ENCODE data around the gene NBPF12.
"Not testable (repeated sequence)": the region's sequence is repeated elsewhere in the genome, so short reads cannot be mapped to it uniquely, and the experiment has no call there.

Gene NBPF12

DNA sequence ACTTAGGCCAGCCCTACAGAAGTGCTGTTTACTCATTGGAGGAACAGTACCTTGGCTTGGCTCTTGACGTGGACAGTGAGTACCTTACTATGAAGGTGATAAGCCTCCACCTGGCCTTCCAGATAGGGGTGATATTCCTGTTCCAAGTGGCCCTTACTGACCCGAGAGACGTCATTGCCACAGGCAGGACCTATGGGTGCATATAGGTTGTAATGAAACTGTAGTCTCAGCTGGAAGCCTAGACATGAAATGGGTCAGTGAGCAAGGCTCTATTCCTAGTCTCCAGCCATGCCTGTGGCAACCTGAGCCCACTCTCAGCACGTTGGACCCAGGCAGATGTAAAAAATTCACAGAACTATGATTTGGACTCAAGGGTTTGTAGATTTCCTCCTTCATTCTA is 48.3 kb downstream of the NBPF12 start:
- DNase-seq (ENCODE audit: low read depth): not testable (repeated sequence)

DNA sequence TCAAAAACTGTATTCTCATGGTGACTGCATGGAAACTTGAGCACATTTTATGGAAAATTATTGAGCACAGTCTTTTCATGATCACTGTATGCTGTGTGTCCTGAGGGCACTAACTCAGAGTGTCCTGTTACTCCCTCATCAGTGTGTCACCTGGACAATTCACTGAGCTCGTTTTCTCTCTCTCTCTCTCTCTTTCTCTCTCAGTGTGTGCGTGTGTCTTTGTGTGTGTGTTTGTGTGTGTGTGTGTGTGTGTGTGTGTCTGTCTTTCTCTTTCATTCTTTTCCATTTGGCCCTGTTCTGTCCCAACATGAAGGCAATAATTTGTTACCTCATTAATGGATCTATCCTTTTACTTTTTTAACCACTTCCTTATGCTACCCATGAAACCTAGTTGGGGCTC is 49.4 kb downstream of the NBPF12 start:
- not testable (repeated sequence) for DNase-seq (ENCODE audit: low read depth)

DNA sequence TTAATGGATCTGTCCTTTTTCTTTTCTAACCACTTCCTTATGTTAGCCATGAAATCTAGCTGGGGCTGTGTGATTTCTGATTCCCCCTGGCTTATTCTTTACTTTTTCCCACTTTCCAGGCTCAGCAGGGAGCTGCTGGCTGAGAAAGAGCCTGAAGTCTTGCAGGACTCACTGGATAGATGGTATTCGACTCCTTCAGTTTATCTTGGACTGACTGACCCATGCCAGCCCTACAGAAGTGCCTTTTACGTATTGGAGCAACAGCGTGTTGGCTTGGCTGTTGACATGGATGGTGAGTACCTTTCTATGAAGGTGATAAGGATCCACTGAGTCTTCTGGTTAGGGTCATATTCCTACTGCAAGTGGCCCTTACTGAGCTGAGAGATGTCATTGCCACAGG is 51.3 kb downstream of the NBPF12 start:
- DNase-seq (ENCODE audit: low read depth): not testable (repeated sequence)

DNA sequence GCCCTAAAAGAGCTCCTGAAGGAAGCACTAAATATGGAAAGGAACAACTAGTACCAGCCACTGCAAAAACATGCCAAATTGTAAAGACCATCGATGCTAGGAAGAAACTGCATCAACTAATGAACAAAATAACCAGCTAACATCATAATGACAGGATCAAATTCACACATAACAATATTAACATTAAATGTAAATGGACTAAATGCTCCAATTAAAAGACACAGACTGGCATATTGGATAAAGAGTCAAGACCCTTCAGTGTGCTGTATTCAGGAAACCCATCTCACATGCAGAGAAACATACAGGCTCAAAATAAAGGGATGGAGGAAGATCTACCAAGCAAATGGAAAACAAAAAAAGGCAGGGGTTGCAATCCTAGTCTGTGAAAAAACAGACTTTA is 70.4 kb downstream of the NBPF12 start:
- DNase-seq (ENCODE audit: low read depth): not testable (repeated sequence)

DNA sequence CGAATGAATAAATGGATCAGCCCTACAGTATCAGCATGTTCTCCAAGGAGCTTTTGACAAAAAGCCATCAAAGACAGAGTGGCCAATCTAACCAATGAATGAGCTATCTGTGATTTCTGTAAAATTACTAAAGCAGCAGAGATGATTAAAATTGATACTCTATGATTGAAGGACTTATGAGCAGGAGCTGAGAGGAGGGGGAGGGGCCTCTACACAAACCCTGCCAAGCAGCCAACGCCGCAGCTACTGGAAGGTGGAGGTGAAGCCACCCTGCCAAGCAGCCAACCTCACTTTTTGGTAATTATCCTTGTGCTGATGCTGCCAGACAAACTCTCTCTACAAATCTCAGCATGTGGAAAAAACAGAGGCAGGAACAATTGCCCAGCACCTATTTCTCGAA is 88.9 kb downstream of the NBPF12 start:
- DNase-seq (ENCODE audit: low read depth): not testable (repeated sequence)

DNA sequence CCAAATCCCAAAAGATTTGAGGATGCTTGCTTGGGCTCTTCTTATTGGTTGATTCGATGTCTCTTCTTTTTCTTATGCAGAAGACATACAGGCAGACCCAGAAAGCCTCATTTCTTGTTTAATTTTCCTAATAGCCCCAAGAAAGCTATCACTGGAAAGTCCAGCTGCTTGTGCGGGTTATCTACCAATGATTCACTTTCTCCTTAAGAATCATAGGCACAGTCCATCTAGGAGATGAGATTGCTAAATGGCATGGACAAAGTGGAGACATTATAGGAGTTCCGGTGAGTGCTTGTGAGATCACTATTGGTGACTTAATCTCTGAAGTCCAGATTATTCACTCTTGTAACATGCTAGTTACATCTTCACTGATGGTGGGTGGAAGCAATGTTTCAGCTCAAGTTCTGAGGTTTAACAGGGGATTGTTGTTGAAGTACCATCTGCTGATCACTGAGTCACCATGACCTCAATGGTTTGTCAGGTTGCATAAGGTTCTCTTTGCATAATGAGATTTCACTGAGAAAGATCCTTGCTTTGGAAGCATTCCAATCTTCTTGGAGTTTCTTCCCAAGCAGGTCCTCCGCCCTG is 92.0 kb downstream of the NBPF12 start:
- not testable (repeated sequence) for DNase-seq (ENCODE audit: low read depth)

DNA sequence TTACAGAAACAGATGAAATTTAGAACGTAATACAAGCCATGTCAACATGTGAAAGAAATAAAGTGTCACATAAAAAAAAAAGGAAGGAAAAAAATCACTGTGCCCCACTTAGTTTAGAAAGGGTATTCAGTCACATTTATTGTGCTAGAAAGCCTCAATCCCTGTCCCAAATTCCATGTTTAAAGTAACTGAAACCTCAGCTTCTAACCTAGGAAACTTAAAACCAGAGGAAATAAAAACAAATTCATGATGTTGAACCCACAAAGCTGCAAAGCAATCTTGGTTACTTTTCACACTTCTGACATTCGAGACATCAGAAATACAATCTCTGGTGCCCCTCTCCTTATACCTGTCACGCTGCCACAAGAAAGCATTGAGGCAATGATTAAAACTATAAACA is 101.8 kb downstream of the NBPF12 start:
- DNase-seq (ENCODE audit: low read depth): no peak

DNA sequence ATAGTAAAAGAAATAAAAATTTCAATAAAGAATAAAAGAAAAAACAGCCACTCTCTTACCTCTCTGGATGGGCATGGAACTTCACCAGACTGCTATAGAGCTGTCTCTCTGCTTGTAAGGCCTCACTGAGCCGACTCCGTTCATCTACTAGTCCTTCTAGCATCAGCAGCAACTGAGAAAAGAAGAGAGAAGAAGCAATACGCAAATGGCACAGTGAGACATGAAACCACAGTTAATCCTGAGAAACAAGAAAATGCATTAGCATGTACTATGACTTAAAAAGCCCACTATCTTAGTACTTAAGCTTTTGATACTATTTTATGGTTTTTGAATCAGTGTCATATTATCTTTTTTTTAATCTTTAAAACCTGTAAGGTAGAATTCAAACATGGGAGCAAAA is 104.8 kb downstream of the NBPF12 start:
- DNase-seq (ENCODE audit: low read depth): not testable (repeated sequence)

DNA sequence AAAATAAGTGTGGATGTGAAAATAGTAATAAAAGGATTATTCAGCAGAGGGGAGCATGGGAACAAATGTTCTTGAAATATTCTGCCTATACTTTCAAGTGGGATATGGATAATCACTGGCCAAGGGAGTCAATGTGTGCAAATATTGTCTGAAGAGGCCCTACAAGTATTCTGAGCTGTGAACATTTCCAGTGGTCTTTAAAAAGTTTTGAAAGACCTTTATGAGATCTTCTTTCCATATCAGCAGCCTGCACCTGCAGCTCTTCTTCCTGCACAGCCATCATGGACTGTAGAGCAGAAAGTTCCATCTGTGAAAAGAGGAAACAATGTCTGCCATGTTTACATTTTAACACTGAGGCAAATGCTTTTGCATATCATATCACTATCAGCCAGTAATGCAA is 106.4 kb downstream of the NBPF12 start:
- not testable (repeated sequence) for DNase-seq (ENCODE audit: low read depth)
